ENCODE measurements around the gene CSH2. TPM values are rescaled to one million over a fixed set of nuclear protein-coding genes. Genes with fewer than 3 reads are reported as not detected.
"Not testable (repeated sequence)": the region's sequence is repeated elsewhere in the genome, so short reads cannot be mapped to it uniquely, and the experiment has no call there.

CSH2 gene
- total RNA-seq, 1 donor from 2014 or later, result 0.56 TPM

DNA sequence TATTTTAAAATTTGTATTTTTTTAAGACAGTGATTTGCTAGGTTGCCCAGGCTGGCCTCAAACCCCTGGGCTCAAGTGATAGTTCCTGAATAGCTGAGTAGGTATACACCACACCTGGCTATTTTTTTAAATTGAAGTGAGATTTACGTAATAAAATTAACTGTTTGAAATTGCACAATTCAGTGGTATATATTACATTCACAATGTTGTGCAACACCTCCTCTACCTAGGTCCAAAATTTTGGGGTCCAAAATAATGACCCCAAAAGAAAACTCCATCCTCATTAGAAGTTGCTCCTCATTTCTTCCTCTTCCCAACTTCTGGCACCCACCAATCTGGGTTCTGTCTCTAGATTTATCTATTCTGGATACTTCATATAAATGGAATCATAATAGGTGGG lies 28.0 kb downstream of the CSH2 start:
- H3K27me3 Mint-ChIP-seq (ENCODE audit: unreplicated experiment), result peaks cover 28% of the 10 kb centered on the region
- H3K4me1 Mint-ChIP-seq (ENCODE audit: low read depth, unreplicated experiment), result peaks cover 8% of the 10 kb centered on the region
- no peak overlapping the region for H3K27ac Mint-ChIP-seq (ENCODE audit: unreplicated experiment)
- H3K9me3 Mint-ChIP-seq (ENCODE audit: unreplicated experiment), result peaks cover 21% of the 10 kb centered on the region
- H3K4me3 Mint-ChIP-seq (ENCODE audit: unreplicated experiment), result no peak overlapping the region
- DNase-seq, result no peak
- TF ChIP-seq, protein P1, sequence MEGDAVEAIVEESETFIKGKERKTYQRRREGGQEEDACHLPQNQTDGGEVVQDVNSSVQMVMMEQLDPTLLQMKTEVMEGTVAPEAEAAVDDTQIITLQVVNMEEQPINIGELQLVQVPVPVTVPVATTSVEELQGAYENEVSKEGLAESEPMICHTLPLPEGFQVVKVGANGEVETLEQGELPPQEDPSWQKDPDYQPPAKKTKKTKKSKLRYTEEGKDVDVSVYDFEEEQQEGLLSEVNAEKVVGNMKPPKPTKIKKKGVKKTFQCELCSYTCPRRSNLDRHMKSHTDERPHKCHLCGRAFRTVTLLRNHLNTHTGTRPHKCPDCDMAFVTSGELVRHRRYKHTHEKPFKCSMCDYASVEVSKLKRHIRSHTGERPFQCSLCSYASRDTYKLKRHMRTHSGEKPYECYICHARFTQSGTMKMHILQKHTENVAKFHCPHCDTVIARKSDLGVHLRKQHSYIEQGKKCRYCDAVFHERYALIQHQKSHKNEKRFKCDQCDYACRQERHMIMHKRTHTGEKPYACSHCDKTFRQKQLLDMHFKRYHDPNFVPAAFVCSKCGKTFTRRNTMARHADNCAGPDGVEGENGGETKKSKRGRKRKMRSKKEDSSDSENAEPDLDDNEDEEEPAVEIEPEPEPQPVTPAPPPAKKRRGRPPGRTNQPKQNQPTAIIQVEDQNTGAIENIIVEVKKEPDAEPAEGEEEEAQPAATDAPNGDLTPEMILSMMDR (IDR thresholded peaks at IDR 0.05; ENCODE audit: partially characterized antibody, unreplicated experiment), result no peak
- peaks cover 7% of the 10 kb centered on the region for H3K36me3 Mint-ChIP-seq (ENCODE audit: unreplicated experiment)

DNA sequence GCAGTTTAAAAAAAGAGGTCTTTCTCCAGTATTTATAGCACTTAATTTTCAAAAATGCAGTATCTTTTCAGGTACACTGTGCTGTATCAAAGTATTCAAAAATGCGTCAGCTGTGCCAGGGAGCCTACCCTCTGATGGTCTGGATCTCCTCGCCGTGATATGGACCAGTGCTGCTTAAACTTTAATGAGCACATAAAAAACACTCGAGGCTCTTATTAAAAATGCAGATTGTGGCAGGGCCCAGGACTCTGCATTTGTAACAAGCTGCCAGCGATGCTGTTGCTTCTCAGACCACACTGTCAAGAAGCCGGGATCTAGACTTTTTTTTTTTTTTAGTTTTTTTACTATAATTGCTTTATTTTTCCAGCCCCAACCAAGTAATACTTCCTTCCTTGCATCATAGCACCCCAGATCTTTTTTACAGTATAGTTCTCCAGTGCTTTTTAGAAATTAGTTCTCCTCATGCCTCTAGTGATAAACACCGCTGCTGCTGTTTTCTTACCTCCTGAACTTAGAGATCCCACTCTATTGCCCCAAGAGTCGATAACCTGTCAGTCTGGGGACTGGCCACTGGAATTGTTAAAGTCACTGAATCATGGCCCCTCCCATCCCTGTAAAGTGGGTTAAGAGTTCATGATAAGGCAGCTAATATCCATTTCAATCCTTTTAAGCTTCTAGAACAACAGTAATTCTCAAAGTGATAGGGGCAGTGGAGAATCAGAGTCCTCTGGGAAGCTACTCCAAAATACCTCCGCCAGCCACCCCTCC lies 29.4 kb downstream of the CSH2 start:
- Mint-ChIP-seq H3K9me3 (ENCODE audit: unreplicated experiment) (peaks cover 23% of the 10 kb centered on the region), H3K27ac (ENCODE audit: unreplicated experiment) (no peak overlapping the region), H3K36me3 (ENCODE audit: unreplicated experiment) (peaks cover 7% of the 10 kb centered on the region), H3K4me1 (ENCODE audit: low read depth, unreplicated experiment) (peaks cover 10% of the 10 kb centered on the region), H3K4me3 (ENCODE audit: unreplicated experiment) (peak overlapping the region; percentile 83), H3K27me3 (ENCODE audit: unreplicated experiment) (peaks cover 26% of the 10 kb centered on the region)
- TF ChIP-seq, protein P1 (IDR thresholded peaks at IDR 0.05; ENCODE audit: partially characterized antibody, unreplicated experiment), result no peak
- no peak for DNase-seq

DNA sequence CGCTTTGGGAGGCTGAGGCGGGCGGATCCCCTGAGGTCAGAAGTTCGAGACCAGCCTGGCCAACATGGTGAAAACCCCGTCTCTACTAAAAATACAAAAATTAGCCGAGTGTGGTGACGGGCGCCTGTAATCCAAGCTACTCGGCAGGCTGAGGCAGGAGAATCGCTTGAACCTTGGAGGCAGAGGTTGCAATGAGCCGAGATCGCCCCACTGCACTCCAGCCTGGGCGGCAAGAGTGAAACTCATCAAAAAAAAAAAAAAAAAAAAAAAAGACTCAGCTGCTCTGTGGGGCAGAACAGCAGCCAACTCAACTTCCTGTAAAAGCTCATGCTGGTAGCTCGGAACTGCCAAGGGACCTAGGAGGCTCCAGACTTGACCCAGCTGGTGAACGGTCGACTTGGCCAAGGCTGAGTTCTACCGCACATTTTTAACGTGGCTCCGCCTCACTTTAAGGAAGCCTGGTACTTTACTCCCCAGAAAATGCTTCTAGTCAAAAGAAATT lies 30.0 kb downstream of the CSH2 start:
- peaks cover 18% of the 10 kb centered on the region for H3K9me3 Mint-ChIP-seq (ENCODE audit: unreplicated experiment)
- H3K4me1 Mint-ChIP-seq (ENCODE audit: low read depth, unreplicated experiment), result peaks cover 12% of the 10 kb centered on the region
- not testable (repeated sequence) for H3K27ac Mint-ChIP-seq (ENCODE audit: unreplicated experiment); H3K36me3 Mint-ChIP-seq (ENCODE audit: unreplicated experiment); DNase-seq
- H3K4me3 Mint-ChIP-seq (ENCODE audit: unreplicated experiment), result peak overlapping the region; percentile 83
- H3K27me3 Mint-ChIP-seq (ENCODE audit: unreplicated experiment), result peaks cover 23% of the 10 kb centered on the region

DNA sequence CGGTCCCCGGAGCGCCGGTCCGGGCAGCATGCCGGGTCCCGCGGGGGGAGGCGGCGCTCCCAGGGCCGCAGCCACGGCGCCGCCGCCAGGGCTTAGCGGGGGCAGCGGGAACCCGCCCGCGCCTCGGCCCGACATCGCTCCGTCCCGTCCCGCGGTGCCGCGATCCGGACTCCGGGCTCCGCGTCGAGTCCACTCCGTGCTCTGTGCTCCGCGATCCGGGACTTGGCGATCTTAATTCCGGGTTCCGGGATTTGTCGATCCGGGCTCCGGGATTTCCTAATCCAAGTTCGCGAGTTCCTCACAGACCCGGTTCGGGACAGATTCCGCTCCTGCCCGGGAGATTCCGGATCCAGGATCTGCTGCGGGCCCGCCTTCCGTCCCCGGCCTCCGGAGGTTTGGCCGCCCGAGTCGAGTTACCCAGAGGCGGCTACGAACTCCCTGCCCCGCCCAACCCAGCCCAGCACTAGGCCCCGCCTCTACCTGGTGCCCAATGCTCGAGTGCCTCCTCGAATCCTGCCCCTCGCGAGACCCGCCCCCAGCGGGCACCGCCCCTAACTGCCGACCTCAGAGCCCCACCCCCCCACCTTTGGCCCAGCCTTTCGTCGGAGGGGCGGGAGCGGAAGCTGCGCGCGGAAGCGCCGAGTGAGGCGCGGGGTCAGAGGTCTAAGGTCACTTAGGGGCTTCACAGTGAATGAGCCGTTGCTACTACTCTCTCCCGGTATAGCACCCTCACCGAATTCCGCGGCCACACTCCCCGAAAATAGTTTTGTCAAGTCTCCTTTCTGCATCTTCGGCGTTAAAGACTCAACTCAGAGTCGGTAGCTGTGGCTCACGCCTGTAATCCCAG lies 30.7 kb downstream of the CSH2 start, which contains the start of gene SMARCD2:
Gene SMARCD2 (minus strand): TSS at position 146 of the 847 bp plus-strand sequence. CDS start 11 bp downstream, at position 135.
- H3K36me3 Mint-ChIP-seq (ENCODE audit: unreplicated experiment), result peaks cover 1% of the 10 kb centered on the region
- peaks cover 12% of the 10 kb centered on the region for H3K4me1 Mint-ChIP-seq (ENCODE audit: low read depth, unreplicated experiment)
- peaks cover 18% of the 10 kb centered on the region for H3K27me3 Mint-ChIP-seq (ENCODE audit: unreplicated experiment)
- H3K9me3 Mint-ChIP-seq (ENCODE audit: unreplicated experiment), result peaks cover 18% of the 10 kb centered on the region
- TF ChIP-seq, protein P1 (IDR thresholded peaks at IDR 0.05; ENCODE audit: partially characterized antibody, unreplicated experiment), result no peak
- DNase-seq, result peak; percentile 99
- H3K4me3 Mint-ChIP-seq (ENCODE audit: unreplicated experiment), result peak within 1 kb of the TSS; percentile 95
- H3K27ac Mint-ChIP-seq (ENCODE audit: unreplicated experiment), result peak within 1 kb of the TSS; percentile 92

DNA sequence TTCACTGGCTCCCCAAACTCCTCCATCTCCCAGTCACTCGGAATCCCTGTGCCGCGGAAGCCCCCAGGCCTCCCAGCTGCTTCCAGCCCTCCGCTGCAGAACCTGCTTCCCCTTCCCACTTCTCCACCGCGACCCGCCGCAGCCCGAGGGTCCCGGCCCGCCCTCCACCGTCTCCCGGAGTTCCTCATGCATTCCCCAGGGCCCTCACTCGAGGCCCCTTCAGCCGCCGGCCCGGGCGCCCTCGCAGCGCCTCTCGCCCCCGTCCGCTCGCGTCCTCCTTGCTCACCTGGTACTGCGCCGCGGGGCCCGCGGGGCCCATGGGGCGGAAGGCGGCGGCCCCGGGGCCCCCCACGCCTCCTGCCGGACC lies 31.3 kb downstream of the CSH2 start:
- Mint-ChIP-seq H3K9me3 (ENCODE audit: unreplicated experiment) (peaks cover 18% of the 10 kb centered on the region), H3K36me3 (ENCODE audit: unreplicated experiment) (no peaks in the 10 kb centered on the region), H3K27ac (ENCODE audit: unreplicated experiment) (peak overlapping the region; percentile 92), H3K4me3 (ENCODE audit: unreplicated experiment) (peak overlapping the region; percentile 95), H3K4me1 (ENCODE audit: low read depth, unreplicated experiment) (peaks cover 12% of the 10 kb centered on the region), H3K27me3 (ENCODE audit: unreplicated experiment) (peaks cover 16% of the 10 kb centered on the region)
- TF ChIP-seq, protein P1 (IDR thresholded peaks at IDR 0.05; ENCODE audit: partially characterized antibody, unreplicated experiment), result no peak
- peak; percentile 48 for DNase-seq

Measured in glutamatergic neuron (in vitro differentiated cells).